Heart left ventricle (tissue), 13 donors: ENCODE data around the gene DMD.

ENCODE experiments used
- CTCF ChIP-seq, 12 donors: fragments of 200-600 bp; sonication (generic) in 4 of 12; IDR thresholded peaks; one replicate each; pipeline versions ENCODE4 v1.5.0 to v1.8.0; 2018 to 2022; ENCODE audit warnings: antibody characterized with exemption in 12 of 12, mild to moderate bottlenecking in 5 of 12
- POLR2A ChIP-seq, 2 donors: fragments of 450-650 bp; IDR thresholded peaks; one replicate each; pipeline ENCODE4 v1.6.1; 2017; ENCODE audit warnings: antibody characterized with exemption in 2 of 2, mild to moderate bottlenecking in 2 of 2, moderate library complexity in 2 of 2
- donor health status: ischemic (EF 13 %, LVEDD 7.1; RV severe dilation, severe dysfunction).
- donor health status: DM: no; HTN: yes; CAD: no.
- donor health status: DM: no; HTN: no; CAD: no.
- donor health status: ischemic (EF 25% LVEDD 6.9; RV normal size, moderate dysfunction).
- donor health status: ischemic (EF 25% LVEDD 5.7; RV mildly dilated, moderate dysfunction).
- donor health status: ischemic (EF 35%, LVEDD 5.7; RV mildly dilated, moderate dysfunction).
- donor health status: nonischemic (EF 11% LVEDD 7.7; RV severe dilation, severe dysfunction).
- donor health status: DM: yes; HTN: yes; CAD: no.
- donor health status: PGD.
- donor health status: ischemic (EF 29% LVEDD 5.4; RV normal size, mild dysfunction).
- donor health status: nonischemic (EF 23%, LVEDD 6.1; RV moderate dilation, normal function).

GRCh38 chrX:31527455-31528126 lies 1683.8 kb downstream of the DMD start:
- TF ChIP-seq CTCF (IDR thresholded peaks at IDR 0.05) (no peak), POLR2A (IDR thresholded peaks at IDR 0.05) (no peak)
